ENCODE data around the gene FHIT.

DNA sequence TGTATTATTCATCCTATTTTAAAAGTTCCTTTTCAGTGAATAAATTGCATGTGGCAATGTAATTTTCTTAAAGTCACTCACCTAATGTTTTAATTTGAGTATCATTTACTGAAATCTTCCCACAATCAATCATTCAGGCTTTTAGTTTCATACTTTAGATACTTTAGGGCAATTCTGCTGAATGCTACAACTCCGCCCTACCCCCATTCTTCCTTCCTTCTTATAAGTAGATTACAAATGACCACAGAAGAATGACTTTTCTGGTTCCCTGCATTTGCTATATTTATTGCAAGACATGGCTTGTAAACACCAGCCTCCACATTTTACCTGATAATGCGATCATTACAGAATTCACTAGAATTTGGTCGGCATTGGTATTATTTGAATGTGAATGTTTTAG lies 1061.9 kb downstream of the FHIT start:
- no peak for TF ChIP-seq POLR2A (IDR thresholded peaks at IDR 0.05; ENCODE audit: low read depth, low read length)
- TF ChIP-seq POLR2AphosphoS5 (IDR thresholded peaks at IDR 0.05; ENCODE audit: low read depth, low read length) = no peak

All from GM12892 (cell line).